DND-41 (cell line): ENCODE data around the gene PCK1.

ENCODE experiments used
- ATAC-seq: fragments of 200-7000 bp; cut with Tn5 transposase; 3 replicates; pipeline ENCODE4 v1.9.1; 2021; ENCODE audit warnings: low read depth; ENCODE audit not compliant: insufficient read depth
- DNase-seq: peaks from one replicate; pipeline ENCODE4 v3.0.0-alpha.2; 2020
- H2AFZ ChIP-seq: 2 replicates; pipeline ENCODE4 v1.6.0; 2012; ENCODE audit warnings: low read depth, low read length
- H3K27ac ChIP-seq: 2 replicates; pipeline ENCODE4 v1.5.1; 2012; ENCODE audit warnings: low read length, inconsistent platforms
- H3K27me3 ChIP-seq: fragments of 200-600 bp; sonication (generic); 2 replicates; pipeline ENCODE4 v1.6.0; 2012; ENCODE audit warnings: low read length, mild to moderate bottlenecking, inconsistent platforms; ENCODE audit not compliant: insufficient read depth, poor library complexity
- H3K36me3 ChIP-seq: 2 replicates; pipeline ENCODE4 v1.5.1; 2012; ENCODE audit warnings: low read length, inconsistent platforms; ENCODE audit not compliant: insufficient read depth
- H3K4me1 ChIP-seq: 2 replicates; pipeline ENCODE4 v1.5.1; 2012; ENCODE audit warnings: mild to moderate bottlenecking, low read length; ENCODE audit not compliant: insufficient read depth
- H3K4me2 ChIP-seq: 2 replicates; pipeline ENCODE4 v1.6.0; 2012; ENCODE audit warnings: mild to moderate bottlenecking, moderate library complexity, low read length, inconsistent platforms; ENCODE audit not compliant: insufficient read depth
- H3K4me3 ChIP-seq, 2 experiments: fragments of 200-600 bp in 1 of 2; shearing (Covaris generic) in 1 of 2; 2 replicates each; pipeline ENCODE4 v1.5.1; 2012 to 2016; ENCODE audit warnings: inconsistent platforms in 2 of 2, low read length in 2 of 2, mild to moderate bottlenecking in 2 of 2, low read depth in 1 of 2, moderate library complexity in 1 of 2
- H3K79me2 ChIP-seq: 2 replicates; pipeline ENCODE4 v1.6.0; 2012; ENCODE audit warnings: low read length, inconsistent platforms; ENCODE audit not compliant: insufficient read depth
- H3K9ac ChIP-seq: 2 replicates; pipeline ENCODE4 v1.6.0; 2012; ENCODE audit warnings: low read depth, mild to moderate bottlenecking, inconsistent platforms, low read length, moderate library complexity
- H3K9me3 ChIP-seq: 2 replicates; pipeline ENCODE4 v1.5.1; 2012; ENCODE audit warnings: low read length, moderate library complexity, mild to moderate bottlenecking, inconsistent platforms; ENCODE audit not compliant: insufficient read depth, severe bottlenecking
- H4K20me1 ChIP-seq: 2 replicates; pipeline ENCODE4 v1.6.0; 2012; ENCODE audit warnings: low read length; ENCODE audit not compliant: insufficient read depth
- CTCF ChIP-seq: IDR thresholded peaks from 2 replicates; pipeline ENCODE4 v1.5.1; 2012; ENCODE audit warnings: borderline replicate concordance, low read length, moderate library complexity, mild to moderate bottlenecking; ENCODE audit not compliant: poor library complexity, severe bottlenecking; ENCODE audit errors: extremely low read depth
- EZH2 ChIP-seq: IDR thresholded peaks from 3 replicates; pipeline ENCODE4 v1.6.1; 2012; ENCODE audit warnings: borderline replicate concordance, low read depth, mild to moderate bottlenecking, moderate library complexity, low read length, inconsistent platforms; ENCODE audit not compliant: severe bottlenecking

PCK1 gene

GRCh38 chr20:57609842-57610167 lies 48.9 kb downstream of the PCK1 start:
- no peaks in the 10 kb centered on the region for H3K4me1 ChIP-seq
- no peak overlapping the region for H3K4me3 ChIP-seq
- ATAC-seq = peak; percentile 62
- no peak for TF ChIP-seq EZH2
- peak; percentile 31 for TF ChIP-seq CTCF
- peaks cover 40% of the 10 kb centered on the region for H3K27me3 ChIP-seq
- no peak overlapping the region for H3K9ac ChIP-seq
- no peak overlapping the region for H2AFZ ChIP-seq
- H3K79me2 ChIP-seq = no peaks in the 10 kb centered on the region
- H4K20me1 ChIP-seq = peaks cover 30% of the 10 kb centered on the region
- H3K9me3 ChIP-seq = no peaks in the 10 kb centered on the region
- H3K27ac ChIP-seq = no peak overlapping the region
- H3K36me3 ChIP-seq = no peaks in the 10 kb centered on the region
- no peak for DNase-seq
- no peak overlapping the region for H3K4me2 ChIP-seq

DNA sequence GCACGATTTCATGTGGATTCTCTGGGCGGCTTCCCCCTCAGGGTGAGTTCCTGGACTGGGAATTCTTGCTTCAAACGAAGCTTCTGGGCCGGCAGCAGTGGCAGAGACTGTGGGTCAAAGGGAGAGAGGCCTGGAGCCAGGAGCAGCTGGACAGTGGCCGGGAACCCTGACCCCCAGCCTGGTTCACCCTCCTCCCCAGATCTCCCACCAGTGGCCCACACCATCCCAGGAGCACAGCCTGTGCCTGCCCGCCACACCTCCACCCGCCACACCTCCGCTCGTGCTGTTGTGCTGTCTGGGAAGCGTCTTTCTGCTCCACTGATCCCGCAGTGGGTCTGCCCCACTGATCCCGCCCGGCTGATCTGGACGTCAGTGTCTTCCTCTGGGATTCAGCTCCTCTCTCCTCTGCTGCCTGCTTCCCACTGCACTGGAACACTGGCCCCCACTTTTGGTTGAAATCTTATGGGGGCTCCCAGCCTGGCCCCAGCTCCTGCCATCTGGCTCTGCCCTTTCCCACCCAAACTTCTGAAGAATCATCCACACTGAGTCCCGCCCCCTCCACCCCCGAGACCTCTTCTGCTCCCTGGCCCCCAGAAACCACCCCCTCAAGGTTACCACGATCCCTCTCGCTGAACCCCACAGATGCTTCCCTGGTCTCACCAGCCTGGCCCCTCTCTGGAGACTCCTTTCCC lies 49.5 kb downstream of the PCK1 start:
- DNase-seq = no peak
- peaks cover 40% of the 10 kb centered on the region for H3K27me3 ChIP-seq
- no peak for ATAC-seq
- H4K20me1 ChIP-seq = peaks cover 35% of the 10 kb centered on the region
- no peaks in the 10 kb centered on the region for H3K79me2 ChIP-seq
- H2AFZ ChIP-seq = no peak overlapping the region
- H3K36me3 ChIP-seq = no peaks in the 10 kb centered on the region
- H3K4me3 ChIP-seq = no peak overlapping the region
- no peaks in the 10 kb centered on the region for H3K9me3 ChIP-seq
- H3K9ac ChIP-seq = no peak overlapping the region
- no peak overlapping the region for H3K27ac ChIP-seq
- H3K4me2 ChIP-seq = no peak overlapping the region
- TF ChIP-seq CTCF = no peak
- TF ChIP-seq EZH2 = no peak
- H3K4me1 ChIP-seq = no peaks in the 10 kb centered on the region

- no peak overlapping the region for H3K4me3 ChIP-seq
- ATAC-seq = no peak
- no peaks in the 10 kb centered on the region for H3K4me1 ChIP-seq
Observed at GRCh38 chr20:57611586-57612311, 50.8 kb downstream of the PCK1 start.

More at GRCh38 chr20:57611586-57612311, 50.8 kb downstream of the PCK1 start:
- no peak overlapping the region for H3K27ac ChIP-seq
- TF ChIP-seq CTCF = no peak
- no peak for TF ChIP-seq EZH2
- peaks cover 48% of the 10 kb centered on the region for H4K20me1 ChIP-seq
- H3K9me3 ChIP-seq = no peaks in the 10 kb centered on the region
- H3K9ac ChIP-seq = no peak overlapping the region
- H3K36me3 ChIP-seq = no peaks in the 10 kb centered on the region
- no peaks in the 10 kb centered on the region for H3K79me2 ChIP-seq
- no peak for DNase-seq
- H2AFZ ChIP-seq = no peak overlapping the region
- H3K4me2 ChIP-seq = no peak overlapping the region
- peaks cover 33% of the 10 kb centered on the region for H3K27me3 ChIP-seq
